ENCODE measurements around the gene CTDSPL2.
"Not testable (repeated sequence)": the region's sequence is repeated elsewhere in the genome, so short reads cannot be mapped to it uniquely, and the experiment has no call there.

Gene CTDSPL2

DNA sequence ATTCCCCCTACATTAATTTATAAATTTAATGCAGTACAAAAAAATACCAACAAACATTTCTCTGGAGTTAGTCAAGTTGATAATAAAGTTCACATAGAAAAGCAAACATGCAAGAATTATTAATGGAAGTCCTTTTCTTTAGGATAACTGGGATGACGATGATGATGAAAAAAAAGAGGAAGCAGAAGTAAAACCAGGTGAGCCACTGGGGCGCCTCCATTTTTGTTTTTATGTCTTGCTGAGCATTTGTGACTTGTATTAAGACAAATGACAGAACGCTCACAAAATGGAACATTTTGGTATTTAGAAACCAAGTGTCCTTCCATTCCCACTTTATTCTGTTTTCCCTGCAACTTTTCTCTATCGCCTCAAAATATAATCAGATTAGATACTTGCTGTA lies 123.3 kb downstream of the CTDSPL2 start:
- H3K4me3 ChIP-seq (ENCODE audit: low read length), result no peak overlapping the region
- TF ChIP-seq, protein P1, sequence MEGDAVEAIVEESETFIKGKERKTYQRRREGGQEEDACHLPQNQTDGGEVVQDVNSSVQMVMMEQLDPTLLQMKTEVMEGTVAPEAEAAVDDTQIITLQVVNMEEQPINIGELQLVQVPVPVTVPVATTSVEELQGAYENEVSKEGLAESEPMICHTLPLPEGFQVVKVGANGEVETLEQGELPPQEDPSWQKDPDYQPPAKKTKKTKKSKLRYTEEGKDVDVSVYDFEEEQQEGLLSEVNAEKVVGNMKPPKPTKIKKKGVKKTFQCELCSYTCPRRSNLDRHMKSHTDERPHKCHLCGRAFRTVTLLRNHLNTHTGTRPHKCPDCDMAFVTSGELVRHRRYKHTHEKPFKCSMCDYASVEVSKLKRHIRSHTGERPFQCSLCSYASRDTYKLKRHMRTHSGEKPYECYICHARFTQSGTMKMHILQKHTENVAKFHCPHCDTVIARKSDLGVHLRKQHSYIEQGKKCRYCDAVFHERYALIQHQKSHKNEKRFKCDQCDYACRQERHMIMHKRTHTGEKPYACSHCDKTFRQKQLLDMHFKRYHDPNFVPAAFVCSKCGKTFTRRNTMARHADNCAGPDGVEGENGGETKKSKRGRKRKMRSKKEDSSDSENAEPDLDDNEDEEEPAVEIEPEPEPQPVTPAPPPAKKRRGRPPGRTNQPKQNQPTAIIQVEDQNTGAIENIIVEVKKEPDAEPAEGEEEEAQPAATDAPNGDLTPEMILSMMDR (IDR thresholded peaks at IDR 0.05; ENCODE audit: insufficient read depth, low read depth, low read length, missing control alignments), result no peak
- no peak for DNase-seq (ENCODE audit: low read depth)

DNA sequence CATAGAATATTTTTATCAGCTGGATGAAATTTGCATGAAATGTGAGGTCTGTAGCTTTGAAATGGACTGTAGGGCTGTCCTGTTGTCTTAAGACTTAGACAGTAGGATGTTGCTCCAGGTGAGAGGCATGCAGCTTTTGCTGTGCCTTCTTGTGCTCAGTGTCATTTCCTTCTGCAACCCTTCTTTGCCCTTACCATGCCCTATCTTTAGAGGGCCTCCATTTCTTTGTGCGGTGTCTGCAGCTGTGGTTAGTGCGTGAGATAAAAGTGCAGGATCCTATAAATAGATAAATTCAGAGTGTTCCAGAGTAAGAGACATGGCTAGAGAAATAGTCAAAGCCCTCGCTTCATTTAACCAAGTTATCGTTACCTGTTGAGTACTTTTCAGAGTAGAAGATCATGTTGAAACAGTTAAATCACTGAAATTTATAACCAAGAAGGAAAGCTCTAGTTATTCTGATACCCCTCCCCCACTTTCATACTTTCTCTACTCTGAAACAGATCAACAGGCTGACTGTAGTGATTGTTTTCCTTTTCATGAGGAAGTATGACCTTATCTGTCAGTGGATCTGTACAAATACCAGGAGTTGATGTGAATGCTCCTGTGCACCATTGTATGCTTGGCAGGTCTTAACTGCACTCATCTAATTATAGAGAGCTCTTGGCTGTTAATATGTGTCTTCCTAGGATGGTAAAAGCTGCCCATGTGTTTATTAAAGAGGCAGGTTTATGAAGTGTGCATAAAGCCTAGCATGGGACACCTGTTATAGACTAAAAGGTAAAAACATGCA lies 127.7 kb downstream of the CTDSPL2 start:
- no peak for DNase-seq (ENCODE audit: low read depth)
- H3K4me3 ChIP-seq (ENCODE audit: low read length), result no peak overlapping the region
- TF ChIP-seq, protein P1 (IDR thresholded peaks at IDR 0.05; ENCODE audit: insufficient read depth, low read depth, low read length, missing control alignments), result no peak

DNA sequence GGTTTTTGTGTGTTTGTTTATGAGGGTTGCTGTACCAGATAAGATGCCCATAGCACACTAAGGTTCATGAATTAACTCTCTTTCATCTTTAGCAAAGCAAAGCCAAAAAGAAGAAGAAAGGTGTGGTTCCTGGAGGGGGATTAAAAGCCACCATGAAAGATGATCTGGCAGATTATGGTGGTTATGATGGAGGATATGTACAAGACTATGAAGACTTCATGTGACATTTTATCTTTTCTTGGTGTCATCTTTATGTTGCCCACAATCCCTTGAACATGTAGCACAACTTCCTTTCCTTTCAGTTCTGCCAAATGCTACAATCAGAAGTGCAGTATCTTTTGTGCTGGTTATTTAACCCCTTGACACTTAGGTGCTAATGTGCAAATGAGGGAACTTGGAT lies 133.5 kb downstream of the CTDSPL2 start:
- not testable (repeated sequence) for DNase-seq (ENCODE audit: low read depth); H3K4me3 ChIP-seq (ENCODE audit: low read length)

DNA sequence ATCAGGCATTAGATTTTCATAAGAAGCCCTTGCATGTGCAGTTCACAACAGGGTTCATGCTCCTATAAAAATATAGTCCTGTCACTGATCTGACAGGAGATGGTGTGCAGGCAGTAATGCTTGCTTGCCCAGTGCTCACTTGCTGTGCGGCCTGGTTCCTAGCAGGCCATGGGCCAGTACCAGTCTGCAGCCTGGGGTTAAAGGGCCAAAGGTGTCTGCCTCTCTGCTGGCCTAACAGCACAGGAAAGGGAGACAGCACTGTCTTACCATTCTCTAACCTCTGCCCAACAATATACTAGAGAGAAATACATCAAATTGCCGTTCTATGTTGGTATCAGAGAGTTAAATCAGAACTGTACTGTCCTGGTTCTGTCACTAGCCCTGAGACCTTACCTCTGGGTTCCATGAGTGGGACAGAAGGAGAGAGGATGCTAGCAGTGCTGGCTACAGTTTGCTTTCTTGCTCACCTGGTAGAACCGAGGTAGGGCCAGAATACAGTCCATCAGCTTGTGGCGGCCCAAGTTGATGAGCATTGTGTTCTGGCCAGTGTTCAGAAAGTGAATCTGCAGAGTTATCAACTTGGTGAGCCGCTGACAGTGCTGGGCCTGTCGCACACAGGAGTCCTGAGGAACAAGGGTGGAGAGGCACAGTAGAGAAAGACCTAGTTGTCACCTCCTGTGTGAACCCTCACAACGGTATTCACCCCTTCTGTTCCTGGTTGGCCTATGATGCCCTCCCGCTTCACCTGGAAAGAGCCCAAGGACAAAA lies 138.1 kb downstream of the CTDSPL2 start:
- no peak overlapping the region for H3K4me3 ChIP-seq (ENCODE audit: low read length)
- TF ChIP-seq, protein P1 (IDR thresholded peaks at IDR 0.05; ENCODE audit: insufficient read depth, low read depth, low read length, missing control alignments), result no peak
- no peak for DNase-seq (ENCODE audit: low read depth)

DNA sequence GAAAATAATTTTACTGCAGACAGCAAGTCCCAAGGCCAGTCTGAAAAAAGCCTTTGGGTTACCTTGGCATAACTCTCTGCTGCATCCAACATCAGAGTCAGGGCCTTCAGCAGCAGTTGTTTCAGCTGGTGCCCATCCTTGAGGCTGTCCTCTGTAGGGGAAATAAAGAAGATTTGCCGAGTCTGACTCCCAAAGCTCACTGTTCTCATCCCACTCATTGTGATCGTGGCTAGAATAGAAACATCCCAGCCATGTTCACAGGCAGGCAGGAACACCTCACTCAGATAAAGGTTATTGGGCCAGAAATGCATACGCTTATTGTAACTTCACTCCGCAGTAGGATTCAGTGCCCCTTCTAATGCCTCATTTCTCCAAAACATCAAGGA lies 138.7 kb downstream of the CTDSPL2 start:
- H3K4me3 ChIP-seq (ENCODE audit: low read length), result no peak overlapping the region
- TF ChIP-seq, protein P1 (IDR thresholded peaks at IDR 0.05; ENCODE audit: insufficient read depth, low read depth, low read length, missing control alignments), result no peak
- no peak for DNase-seq (ENCODE audit: low read depth)

DNA sequence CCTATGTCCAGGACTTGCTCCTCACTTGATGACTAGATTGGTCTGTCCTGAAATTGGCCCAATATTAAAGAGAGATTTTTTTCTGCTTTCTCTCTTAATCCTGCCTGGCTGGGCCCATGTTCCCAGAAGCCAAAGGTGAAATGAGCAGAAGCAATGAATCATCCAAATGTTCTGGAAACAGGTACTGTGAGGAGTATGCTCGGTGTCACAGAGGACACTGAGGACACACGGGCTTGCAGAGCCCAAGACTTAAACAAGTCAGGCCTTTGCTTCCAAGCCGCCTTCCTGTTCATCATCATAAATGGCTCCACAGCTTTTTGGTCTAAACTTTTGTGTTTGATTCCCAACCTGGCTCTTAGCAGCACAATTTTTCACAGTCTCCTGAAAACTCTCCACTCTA lies 140.9 kb downstream of the CTDSPL2 start:
- no peak for DNase-seq (ENCODE audit: low read depth)
- H3K4me3 ChIP-seq (ENCODE audit: low read length), result no peak overlapping the region
- TF ChIP-seq, protein P1 (IDR thresholded peaks at IDR 0.05; ENCODE audit: insufficient read depth, low read depth, low read length, missing control alignments), result no peak

DNA sequence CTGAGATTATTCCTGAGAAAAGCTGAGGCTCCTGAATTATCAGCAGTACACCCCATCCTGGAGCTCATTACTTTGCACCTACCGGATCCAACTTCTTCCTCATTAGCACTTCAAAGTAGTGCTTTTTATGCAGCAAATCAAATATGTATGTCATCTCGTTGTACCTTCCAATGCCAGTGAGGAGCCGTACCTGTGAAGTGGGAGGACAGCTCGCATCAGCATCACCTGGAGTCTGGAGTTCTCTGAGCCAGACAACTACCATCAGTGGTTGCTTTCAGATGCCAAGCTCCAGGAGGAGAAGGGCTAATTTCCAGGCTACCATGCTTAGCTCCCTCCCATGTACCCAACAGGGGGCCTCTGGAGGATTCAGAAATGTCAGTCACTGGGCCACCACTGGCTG lies 141.9 kb downstream of the CTDSPL2 start:
- no peak for DNase-seq (ENCODE audit: low read depth)
- H3K4me3 ChIP-seq (ENCODE audit: low read length), result no peak overlapping the region
- TF ChIP-seq, protein P1 (IDR thresholded peaks at IDR 0.05; ENCODE audit: insufficient read depth, low read depth, low read length, missing control alignments), result no peak

Data from epithelial cell of esophagus (primary cell).